HG03354 (cell line): ENCODE results near the gene ATG12.
"Not testable (repeated sequence)": the region's sequence is repeated elsewhere in the genome, so short reads cannot be mapped to it uniquely, and the experiment has no call there.

ENCODE experiments used
- ATAC-seq: cut with Tn5 transposase; IDR thresholded peaks from one replicate; pipeline ENCODE4 v1.9.1; 2021; ENCODE audit warnings: mild to moderate bottlenecking; ENCODE audit not compliant: unreplicated experiment, poor library complexity, severe bottlenecking

ATG12 gene

DNA sequence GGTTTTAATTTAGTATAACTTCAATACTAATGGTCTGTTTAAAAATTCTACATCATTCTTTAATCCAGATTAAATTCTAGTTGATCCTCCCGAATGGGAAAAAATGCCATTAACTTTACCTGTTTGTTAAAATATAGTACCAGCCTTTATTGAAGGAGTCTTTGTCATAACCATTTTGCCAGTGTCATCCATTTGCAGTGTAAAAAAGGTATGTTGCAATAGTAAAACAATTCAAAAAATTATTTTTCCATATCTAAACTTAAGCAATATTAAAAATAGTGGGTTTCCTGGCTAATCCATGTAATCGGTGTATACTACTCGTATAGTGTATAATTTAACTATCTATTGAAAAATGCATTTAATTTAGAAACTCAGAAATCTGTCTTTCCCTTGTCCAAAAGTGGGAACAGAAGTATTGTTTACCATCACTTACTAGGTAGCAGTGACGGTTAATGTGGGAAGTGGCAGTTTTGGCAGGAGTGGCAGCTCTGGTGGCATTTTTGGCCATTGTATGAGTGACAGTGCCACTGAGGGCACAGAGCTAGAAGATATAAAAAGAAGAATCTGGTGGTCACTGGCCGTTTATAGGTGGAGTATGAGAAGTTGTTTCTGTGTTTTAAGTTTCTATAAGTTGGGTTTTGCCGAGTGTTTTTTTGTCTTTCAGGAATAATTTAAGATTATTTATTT lies 2.2 kb upstream of the ATG12 start:
- no peak for ATAC-seq

DNA sequence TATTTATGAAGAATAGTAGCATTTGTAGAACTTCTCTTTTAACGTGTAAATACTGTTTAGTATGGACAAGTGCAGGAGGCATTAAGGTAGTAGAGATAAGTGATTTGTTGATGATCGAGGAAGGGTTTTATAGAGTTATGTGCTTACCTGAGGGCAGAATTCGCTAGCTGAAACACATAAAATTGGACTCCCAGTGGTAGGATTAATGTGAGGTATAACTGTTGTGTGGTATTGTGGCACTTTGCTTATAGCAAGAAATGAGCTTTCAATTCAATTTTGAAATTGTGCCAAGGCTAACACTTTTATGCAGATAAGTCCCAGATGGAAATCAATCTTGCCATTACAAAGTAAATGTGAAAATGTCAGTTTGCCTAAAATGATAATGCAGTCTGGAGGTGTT lies 1.6 kb upstream of the ATG12 start:
- no peak for ATAC-seq

DNA sequence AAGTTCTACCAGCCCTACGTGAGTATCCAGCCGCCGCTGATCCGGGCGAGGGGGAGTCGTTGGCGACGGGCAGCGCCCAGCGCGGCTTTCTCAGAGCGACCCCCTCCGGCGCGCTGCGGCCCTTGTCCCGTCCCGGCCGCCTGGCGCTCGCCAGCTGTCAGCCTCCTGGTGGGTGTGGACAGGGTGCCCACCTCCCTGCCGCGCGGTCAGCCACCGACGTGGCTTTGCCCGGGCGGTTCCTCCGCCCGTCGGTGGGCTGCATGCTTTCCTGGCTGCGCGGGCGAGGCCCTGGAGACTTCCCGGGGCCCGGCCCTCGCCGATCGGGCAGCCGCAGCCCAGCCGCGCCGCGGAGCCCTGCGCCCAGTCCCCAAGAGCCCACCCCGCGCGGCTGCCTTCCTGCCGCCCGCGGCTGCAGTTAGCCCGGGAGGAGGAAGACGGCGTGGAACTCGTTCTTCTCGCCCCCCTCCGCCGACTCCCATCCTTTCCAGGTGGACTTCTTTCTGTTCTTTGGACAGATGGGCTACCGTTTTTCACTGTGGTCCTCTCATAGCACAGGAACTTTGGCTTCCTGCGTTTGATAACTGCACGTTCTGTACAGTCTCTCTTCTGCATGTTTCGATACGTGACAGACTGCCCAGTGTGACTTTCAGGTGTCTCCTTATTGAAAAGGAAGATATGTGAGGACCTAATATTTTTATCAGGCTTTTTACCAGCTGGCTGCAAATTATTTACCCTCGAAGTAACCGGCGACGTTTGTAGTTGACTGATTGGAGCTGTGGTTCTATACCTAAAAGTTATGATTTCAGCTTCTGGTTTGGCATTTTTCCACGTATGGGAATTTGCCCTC lies 947 bp upstream of the ATG12 start:
- ATAC-seq: peak; percentile 43

DNA sequence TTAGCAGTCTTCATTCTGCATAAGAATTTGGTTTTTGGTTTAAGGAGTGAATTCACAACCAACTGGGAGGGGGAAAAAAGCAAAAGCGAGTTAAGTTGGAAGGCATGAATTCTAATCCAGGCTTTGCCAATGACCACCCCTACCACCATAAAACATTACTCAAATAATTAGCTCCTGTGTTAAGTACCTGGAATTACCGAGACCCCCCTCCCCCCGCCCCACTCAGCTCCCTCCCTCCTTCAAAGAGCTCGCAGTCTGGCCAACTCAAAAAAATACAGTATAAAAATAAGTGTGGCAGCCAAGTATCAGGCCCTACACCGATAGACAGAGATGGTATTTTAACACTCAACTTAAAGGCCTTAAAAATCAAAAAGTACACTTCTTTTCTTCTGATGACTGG lies 492 bp downstream of the ATG12 start:
- no peak for ATAC-seq

- peak; percentile 18 for ATAC-seq
Observed at GRCh38 chr5:115838885-115839518, 2.4 kb downstream of the ATG12 start.

- ATAC-seq: no peak
Observed at GRCh38 chr5:115835481-115835880, 5.9 kb downstream of the ATG12 start.

- peak; percentile 90 for ATAC-seq
Observed at GRCh38 chr5:115831163-115831768, 10.1 kb downstream of the ATG12 start.

DNA sequence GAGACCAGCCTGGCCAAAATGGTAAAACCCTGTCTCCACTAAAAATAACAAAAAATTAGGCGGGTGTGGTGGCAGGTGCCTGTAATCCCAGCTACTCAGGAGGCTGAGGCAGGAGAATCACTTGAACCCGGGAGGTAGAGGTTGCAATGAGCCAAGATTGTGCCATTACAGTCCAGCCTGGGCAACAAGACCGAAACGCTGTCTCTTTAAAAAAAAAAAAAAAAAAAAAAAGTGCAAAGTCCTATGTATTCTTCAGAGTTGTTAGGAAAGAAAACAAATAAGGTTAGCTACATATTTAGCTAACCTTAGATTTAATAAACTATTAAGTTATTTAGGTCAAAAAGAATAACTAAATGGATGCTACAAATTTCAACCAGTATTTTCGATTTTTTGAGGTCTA lies 11.5 kb downstream of the ATG12 start:
- no peak for ATAC-seq

DNA sequence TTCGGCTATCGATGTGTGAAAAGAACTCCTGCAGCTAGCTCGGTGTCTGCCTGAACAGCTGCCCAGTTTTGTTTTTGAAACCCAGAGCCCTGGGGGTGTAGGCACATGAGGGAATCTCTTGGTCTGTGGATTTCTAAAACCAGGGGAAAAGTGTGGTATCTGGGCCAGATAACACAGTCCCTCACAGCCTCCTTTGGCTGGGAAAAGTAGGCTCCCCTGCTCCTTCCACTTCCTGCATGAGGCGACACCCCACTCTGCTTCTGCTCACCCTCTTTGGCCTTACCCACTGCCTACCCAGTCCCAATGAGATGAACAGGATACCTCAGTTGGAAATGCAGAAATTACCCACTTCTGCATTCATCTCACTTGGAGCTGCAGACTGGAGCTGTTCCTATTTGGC lies 15.4 kb downstream of the ATG12 start:
- ATAC-seq: no peak

DNA sequence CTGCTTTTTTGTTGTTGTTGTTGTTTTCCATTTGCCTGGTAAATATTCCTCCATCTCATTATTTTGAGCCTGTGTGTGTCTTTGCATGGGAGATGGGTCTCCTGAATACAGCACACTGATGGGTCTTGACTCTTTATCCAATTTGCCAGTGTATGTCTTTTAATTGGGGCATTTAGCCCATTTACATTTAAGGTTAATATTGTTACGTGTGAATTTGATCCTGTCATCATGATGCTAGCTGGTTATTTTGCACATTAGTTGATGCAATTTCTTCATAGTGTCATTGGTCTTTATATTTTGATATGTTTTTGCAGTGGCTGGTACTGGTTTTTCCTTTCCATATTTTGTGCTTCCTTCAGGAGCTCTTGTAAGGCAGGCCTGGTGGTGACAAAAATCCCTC lies 16.4 kb downstream of the ATG12 start:
- ATAC-seq: not testable (repeated sequence)

DNA sequence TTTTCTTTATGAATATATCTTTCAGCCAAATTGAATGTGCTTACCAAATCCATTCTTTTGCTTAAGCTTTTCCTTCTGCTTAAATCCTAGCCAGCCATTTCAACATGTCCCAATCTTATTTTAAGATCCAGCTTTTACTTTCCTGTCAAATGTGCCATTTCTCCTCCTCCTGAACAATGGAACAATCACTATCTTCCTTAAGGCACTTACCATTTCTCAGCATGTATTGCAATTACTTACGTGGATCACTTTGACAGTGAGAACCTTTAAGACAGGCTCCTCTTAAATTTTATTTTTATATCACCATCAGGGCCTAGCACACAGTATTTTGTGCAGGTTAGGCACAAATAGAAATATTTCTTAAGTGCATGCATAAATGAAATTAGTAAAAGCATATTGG lies 20.5 kb downstream of the ATG12 start:
- no peak for ATAC-seq

DNA sequence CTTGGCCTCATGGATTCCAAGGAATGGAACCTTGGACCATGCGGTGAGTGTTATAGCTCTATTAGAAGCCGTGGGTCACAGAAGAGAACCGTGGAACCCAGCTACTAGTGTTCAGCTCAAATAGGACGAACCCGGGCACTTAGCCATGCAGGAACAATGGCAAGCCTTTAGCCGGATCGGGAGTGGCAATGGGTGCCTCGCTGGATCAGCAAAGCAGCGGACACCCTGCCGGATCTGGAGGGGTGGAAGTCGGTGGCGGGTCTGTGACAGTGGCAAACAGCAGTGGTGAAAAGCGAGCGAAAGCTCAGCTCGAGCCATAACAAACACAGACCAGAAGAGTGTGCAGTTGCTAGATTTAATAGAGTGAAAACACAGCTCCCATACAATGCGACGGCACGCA lies 22.5 kb downstream of the ATG12 start:
- no peak for ATAC-seq

DNA sequence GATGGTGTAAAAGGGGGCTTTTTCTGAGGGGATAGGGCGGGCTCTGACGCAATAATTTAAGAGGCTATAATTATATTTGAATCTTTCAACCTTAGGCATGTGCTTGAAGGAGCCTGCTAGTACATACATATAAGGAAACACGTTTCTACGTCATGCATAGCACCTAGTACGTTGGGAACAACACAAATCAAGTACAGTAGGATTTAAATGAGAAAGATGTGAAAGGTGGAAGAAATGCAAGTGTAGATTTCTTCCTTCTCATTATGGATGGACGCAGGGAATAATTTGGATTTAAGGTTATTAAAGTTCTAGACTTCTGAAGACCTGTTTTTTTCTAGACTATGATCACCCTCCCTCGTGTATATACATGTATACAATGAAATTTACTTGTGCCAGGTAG lies 24.0 kb downstream of the ATG12 start:
- ATAC-seq: no peak

DNA sequence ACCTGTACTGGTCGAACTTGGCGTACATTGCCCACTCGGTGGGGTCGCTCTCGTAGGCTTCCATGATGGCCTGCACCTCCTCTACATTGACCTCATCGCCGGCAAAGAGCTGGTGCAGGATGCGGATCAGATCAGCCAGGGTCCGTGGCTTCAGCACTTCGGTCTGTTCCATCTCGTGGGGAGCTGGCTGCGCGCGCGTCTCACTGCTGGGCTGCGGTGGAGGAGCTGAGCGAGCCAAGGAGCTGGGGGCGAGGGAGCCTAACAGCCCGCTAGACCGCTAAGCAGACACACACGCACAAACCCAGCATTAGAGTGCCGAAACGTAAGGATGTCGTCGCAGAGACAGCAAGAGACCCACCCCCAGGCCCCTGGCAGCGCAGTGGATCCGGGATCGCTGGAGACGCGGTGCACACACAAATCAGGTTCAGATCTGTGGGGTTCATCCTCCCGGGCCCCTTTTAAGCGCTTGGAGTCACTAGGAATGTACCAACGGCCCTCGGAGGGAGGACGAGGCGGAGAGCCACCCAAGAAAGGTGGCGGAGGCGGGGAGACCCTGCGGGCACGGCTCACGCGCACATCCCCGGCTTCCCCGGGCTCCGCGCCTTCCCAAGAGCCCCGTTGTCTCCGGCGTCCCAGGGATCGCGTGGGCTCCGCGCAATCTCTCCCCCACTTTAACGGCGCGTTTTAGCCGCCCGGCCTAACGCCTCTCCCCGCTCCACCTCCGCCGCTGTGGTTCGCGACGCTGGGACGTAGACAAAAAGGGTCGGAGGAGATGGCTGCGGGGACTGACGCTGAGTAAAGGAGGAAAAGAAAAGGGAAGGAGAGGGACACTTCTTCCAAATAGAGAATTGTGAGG lies 24.9 kb downstream of the ATG12 start, which contains the start of gene CDO1:
Gene CDO1, minus strand, starts transcription at position 434 of the 856 bp plus-strand sequence. Its CDS starts 262 bp downstream, at position 172.
- peak; percentile 68 for ATAC-seq

- ATAC-seq: peak; percentile 33
Observed at GRCh38 chr5:115815693-115816225, 25.6 kb downstream of the ATG12 start.

DNA sequence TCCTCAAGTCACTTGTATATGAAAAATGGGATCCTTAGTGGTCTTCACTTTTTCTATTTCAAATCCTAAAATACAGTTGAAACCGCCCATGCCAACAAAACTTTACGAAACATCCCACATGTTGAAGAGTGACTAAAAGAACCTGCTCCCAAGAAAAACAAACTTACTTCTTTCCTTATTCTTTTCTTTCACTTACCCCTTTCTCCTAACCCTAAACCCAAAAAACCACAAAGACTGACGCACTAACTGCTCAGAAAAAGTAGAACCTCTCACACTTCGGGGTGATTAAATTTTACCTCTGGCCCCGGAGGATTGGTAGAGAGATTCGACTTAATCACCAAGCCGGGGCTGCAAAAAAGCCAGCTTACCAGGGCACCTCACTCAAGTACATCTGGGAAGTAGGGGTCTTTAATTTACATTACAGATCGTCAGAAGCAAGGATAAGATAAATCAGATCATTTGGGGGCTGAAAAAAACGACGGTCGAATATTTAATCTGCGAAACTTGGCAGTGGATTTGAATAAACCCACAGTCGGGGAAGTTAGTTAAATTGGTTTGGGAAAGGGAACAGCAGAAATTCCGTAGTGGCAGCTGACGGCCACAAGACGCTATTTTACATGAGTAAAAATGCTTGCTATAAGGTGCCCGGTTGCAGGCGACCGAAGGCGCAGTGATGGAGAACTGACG lies 26.2 kb downstream of the ATG12 start:
- ATAC-seq: no peak

- no peak for ATAC-seq
Observed at GRCh38 chr5:115813719-115814118, 27.6 kb downstream of the ATG12 start.

GRCh38 chr5:115812372-115812771 lies 29.0 kb downstream of the ATG12 start:
- ATAC-seq: no peak

DNA sequence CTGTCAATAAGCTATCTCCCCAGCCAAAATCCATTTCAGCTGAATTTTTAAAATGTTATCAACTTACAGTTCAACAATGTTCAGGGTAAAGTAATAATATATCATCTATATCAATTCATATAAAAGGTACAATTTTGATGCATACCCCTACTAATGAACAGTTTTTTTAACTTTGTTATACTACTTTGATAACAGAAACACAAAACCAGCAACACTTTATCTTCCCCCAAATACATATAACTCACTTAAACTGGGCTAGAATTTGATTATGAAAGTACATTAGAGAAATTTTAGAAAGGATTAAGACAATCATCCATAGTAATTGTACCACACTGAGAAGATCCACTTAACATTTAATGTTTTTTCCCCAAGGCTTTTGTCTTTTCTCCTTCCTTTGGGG lies 30.0 kb downstream of the ATG12 start:
- ATAC-seq: no peak
